Measurements from ENCODE around the gene ADAM12.

The ADAM12 gene

DNA sequence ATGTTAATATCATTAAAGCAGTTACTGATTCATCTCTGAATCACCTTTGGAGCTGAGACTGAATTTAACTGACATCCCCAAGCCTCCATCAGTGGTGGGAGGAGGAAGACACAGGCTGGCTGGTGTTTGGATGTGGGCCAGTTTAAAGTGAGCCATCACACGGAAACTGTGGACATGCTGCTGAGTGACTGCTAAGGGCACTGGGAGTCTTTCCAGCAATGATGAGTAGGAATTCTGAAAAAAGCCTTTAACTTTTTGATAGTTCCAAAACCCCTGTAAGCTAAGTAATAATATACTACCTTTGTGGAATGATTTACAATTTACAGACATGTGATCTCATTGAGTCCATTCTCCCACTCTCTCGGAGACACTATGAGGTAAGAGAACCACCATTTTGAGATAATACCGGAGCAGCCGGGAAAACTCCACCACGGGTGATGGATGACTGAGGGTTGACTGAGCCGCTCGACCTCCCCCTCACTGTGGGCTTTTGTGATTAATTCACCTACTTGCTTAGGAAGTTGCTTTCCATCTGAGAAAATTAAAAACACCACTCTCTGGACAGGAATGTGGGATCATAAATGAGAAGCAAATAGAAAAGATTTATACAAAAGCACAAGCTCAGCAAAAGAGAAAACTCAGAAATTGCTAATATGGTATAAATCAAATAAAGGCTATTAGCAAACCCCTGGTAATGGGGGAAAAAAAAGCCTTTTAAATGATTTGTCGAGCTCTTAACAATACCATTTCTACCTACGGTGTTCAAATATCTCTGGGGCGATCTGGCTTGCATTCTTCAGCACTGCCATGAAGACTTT, 297.2 kb downstream of the ADAM12 start:
- H3K4me3 ChIP-seq (ENCODE audit: low read depth, low read length), result no peak overlapping the region
- H3K9me3 ChIP-seq, result no peaks in the 10 kb centered on the region
- H3K27me3 ChIP-seq, result no peaks in the 10 kb centered on the region
- DNase-seq, result no peak
- H3K4me1 ChIP-seq, result no peaks in the 10 kb centered on the region
- TF ChIP-seq, protein P1, sequence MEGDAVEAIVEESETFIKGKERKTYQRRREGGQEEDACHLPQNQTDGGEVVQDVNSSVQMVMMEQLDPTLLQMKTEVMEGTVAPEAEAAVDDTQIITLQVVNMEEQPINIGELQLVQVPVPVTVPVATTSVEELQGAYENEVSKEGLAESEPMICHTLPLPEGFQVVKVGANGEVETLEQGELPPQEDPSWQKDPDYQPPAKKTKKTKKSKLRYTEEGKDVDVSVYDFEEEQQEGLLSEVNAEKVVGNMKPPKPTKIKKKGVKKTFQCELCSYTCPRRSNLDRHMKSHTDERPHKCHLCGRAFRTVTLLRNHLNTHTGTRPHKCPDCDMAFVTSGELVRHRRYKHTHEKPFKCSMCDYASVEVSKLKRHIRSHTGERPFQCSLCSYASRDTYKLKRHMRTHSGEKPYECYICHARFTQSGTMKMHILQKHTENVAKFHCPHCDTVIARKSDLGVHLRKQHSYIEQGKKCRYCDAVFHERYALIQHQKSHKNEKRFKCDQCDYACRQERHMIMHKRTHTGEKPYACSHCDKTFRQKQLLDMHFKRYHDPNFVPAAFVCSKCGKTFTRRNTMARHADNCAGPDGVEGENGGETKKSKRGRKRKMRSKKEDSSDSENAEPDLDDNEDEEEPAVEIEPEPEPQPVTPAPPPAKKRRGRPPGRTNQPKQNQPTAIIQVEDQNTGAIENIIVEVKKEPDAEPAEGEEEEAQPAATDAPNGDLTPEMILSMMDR (IDR thresholded peaks at IDR 0.05; ENCODE audit: low read depth, low read length), result no peak
- no peaks in the 10 kb centered on the region for H3K36me3 ChIP-seq

DNA sequence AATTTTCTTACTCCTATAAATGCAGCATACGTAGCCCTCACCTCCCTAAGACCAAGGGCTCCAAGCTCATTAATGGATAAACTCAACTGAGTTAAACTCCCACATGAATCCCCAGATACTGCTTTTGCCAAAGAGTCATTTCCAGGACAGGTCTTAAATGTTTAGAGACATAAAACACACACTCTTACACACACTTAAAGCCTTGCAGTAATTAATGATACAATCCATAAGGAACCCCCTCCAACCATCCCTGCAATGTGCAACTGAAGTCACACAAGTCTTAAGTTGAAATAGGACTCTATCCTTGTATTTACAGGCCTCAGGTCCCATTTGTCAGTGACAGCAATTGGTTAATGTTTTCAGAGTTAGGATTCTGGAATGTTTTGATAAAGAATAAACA, 297.8 kb downstream of the ADAM12 start:
- TF ChIP-seq, protein P1 (IDR thresholded peaks at IDR 0.05; ENCODE audit: low read depth, low read length), result no peak
- no peak overlapping the region for H3K4me3 ChIP-seq (ENCODE audit: low read depth, low read length)
- H3K4me1 ChIP-seq, result no peaks in the 10 kb centered on the region
- no peaks in the 10 kb centered on the region for H3K36me3 ChIP-seq
- no peak for DNase-seq
- no peaks in the 10 kb centered on the region for H3K27me3 ChIP-seq
- H3K9me3 ChIP-seq, result no peaks in the 10 kb centered on the region

DNA sequence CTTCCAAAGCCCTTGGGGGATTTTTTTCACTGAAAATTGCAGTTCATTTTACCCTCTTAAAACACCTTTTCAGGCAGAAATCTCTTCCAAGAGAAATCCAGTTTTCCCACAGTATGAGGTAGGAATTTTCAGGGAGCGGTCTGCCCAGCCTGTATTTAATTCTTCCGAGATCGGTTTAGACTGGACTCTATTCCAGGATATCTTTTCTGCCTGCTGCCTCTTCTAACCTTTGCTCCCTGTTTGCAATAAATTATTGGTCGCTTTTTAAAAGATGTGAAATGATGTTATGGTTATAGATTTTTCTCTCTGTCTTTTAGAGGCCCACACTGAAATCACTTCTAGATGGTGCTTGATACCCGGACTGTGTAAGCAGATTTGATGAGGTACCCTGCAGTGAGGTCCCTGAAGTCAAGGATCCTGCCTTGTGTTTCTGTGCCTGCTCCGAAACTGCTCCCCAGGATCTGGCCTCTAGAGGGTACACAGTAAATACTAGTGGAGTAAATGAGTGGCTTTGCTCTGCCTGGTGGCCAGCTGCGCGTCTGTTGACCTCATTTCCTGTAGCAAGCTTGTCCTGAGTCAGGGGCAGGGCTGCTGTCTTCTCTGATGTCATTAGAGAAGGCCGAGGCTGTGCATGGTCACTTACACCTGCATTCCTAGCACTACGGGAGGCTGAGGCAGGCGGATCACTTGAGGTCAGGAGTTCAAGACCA, 300.3 kb downstream of the ADAM12 start:
- Histone ChIP-seq H3K4me1 (no peaks in the 10 kb centered on the region), H3K9me3 (no peaks in the 10 kb centered on the region), H3K27me3 (no peaks in the 10 kb centered on the region), H3K36me3 (no peaks in the 10 kb centered on the region), H3K4me3 (ENCODE audit: low read depth, low read length) (no peak overlapping the region)
- TF ChIP-seq, protein P1 (IDR thresholded peaks at IDR 0.05; ENCODE audit: low read depth, low read length), result no peak
- no peak for DNase-seq

DNA sequence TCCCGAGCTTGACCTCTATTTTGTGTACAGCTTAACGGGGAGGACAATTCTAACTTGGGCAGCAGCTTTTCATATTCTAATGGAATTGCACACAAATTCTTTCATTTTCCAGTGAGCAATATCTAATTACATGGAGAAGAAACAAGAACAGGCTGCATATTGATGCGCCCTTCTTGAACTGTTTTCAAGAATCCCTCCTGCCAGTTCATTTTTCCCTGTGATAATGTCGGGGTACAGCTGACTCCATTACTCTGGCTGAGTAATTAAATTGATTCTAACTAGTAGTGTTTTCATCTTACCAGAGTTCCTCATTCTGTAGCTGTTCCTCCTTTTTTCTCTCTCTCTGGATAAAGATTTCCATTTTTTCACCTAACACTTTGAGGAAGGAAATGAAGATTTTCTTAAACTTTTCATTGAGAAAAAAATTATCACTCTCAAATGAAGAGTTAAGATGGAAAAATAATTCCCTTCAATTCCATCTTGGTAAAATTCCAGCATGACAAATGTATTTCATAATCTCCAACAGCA, 301.1 kb downstream of the ADAM12 start:
- Histone ChIP-seq H3K36me3 (no peaks in the 10 kb centered on the region), H3K9me3 (no peaks in the 10 kb centered on the region), H3K4me1 (no peaks in the 10 kb centered on the region), H3K4me3 (ENCODE audit: low read depth, low read length) (no peak overlapping the region), H3K27me3 (no peaks in the 10 kb centered on the region)
- no peak for DNase-seq
- TF ChIP-seq, protein P1 (IDR thresholded peaks at IDR 0.05; ENCODE audit: low read depth, low read length), result no peak

DNA sequence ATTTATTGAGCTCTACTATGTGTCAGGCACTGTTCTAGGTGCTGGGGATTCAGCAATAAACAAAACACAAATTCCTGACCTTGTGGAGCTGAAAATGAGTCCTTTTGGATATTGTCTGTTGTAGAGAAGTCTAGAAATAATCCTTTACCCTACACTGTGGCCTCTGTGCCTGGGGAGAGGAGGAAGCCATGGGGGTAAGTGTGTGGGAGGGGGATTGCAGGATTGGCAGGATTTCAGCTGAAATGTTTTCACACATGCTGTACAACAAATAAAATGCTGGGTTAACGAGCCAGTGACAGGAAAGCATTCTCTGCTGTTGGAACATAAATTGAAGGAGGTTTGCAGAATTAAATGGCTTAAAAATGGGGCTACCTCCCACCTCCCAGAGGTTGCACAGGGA, 302.5 kb downstream of the ADAM12 start:
- no peaks in the 10 kb centered on the region for H3K4me1 ChIP-seq
- H3K36me3 ChIP-seq, result no peaks in the 10 kb centered on the region
- TF ChIP-seq, protein P1 (IDR thresholded peaks at IDR 0.05; ENCODE audit: low read depth, low read length), result no peak
- no peaks in the 10 kb centered on the region for H3K27me3 ChIP-seq
- H3K9me3 ChIP-seq, result no peaks in the 10 kb centered on the region
- no peak for DNase-seq
- no peak overlapping the region for H3K4me3 ChIP-seq (ENCODE audit: low read depth, low read length)

DNA sequence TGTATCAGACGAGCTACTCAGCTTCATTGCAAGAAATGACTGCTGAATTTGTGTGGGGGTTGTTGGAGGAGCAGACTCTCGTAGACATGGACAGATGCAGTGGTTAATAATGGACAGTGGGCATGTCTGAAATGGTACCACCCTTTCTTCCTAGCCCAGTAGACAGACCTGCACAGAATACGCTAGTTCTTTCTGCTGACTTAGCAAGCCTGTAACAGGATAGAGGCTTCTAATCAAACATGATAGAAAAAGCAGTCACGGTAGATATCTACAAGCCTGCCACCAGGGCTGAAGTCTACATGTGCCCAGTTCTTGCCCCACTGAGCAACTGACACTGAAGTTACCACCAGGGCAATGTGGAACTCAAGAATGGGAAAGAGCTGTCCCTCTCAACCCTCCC, 303.9 kb downstream of the ADAM12 start:
- Histone ChIP-seq H3K36me3 (no peaks in the 10 kb centered on the region), H3K27me3 (no peaks in the 10 kb centered on the region), H3K4me3 (ENCODE audit: low read depth, low read length) (no peak overlapping the region), H3K4me1 (no peaks in the 10 kb centered on the region), H3K9me3 (no peaks in the 10 kb centered on the region)
- DNase-seq, result no peak
- TF ChIP-seq, protein P1 (IDR thresholded peaks at IDR 0.05; ENCODE audit: low read depth, low read length), result no peak

All from BE2C (cell line).